ENCODE measurements around the gene STUB1.
A peak's percentile ranks its signal among the peaks of the same experiment; 100 is the strongest.

STUB1 gene

DNA sequence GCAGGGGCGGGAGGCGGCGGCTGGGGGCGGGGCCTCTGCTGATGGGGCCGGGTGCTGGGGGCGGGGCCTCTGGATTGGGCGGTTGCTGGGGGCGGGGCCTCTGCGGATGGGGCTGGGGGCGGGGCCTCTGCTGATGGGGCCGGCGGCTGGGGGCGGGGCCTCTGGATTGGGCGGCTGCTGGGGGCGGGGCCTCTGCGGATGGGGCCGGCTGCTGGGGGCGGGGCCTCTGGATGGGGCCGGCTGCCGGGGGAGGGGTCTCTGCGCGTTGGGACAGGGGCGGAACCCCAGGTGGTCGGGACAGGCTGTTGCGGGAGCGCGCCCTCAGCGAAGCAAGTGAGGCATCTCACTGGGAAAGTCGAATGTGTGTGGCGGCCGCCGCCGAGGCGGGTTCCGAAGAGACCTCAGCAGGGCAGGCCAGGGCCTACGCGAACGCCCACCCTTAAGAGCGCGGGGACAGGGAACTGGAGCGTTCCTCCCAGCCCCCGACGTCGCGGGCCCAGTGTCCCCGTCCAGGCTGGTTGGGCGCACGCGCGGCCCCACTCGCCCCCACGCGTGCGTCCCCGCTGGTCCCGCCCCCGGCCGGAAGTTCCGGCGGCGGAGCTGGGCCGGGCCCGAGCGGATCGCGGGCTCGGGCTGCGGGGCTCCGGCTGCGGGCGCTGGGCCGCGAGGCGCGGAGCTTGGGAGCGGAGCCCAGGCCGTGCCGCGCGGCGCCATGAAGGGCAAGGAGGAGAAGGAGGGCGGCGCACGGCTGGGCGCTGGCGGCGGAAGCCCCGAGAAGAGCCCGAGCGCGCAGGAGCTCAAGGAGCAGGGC, at the start of gene STUB1:
Gene STUB1, plus strand, starts transcription at position 597 of the 811 bp plus-strand sequence. Its CDS starts 116 bp downstream, at position 713.
- DNase-seq (ENCODE audit: low read depth in 2 of 2) = peak; percentile 84 to 87

DNA sequence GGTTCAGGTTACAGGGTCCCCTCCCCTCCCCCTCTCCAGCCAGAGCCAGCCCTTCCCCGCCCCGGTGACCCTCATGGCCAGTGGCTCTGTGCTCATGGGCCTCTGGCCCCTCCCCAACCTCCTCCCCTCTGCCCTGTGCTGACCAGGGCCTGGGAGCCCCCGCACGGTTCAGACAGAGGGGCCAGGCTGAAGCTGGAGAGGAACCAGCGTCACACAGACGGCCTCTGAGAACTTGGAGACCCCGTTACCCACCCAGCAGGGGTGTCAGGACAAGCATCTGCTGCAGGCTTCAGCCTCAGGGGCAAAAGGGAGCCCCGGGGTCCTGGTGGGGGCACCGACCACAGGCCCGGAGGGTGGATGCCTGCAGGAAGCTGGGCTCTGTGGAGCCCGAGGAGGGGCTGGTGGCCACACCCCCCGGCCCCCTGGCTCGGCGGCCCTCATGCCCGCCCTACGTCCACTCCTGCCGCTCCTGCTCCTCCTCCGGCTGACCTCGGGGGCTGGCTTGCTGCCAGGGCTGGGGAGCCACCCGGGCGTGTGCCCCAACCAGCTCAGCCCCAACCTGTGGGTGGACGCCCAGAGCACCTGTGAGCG, 49.3 kb upstream of the STUB1 start, which contains the start of gene WFIKKN1:
Gene WFIKKN1, plus strand, starts transcription at position 171 of the 591 bp plus-strand sequence. Its CDS starts 269 bp downstream, at position 440.
- no peak for DNase-seq (ENCODE audit: low read depth in 2 of 2)

DNA sequence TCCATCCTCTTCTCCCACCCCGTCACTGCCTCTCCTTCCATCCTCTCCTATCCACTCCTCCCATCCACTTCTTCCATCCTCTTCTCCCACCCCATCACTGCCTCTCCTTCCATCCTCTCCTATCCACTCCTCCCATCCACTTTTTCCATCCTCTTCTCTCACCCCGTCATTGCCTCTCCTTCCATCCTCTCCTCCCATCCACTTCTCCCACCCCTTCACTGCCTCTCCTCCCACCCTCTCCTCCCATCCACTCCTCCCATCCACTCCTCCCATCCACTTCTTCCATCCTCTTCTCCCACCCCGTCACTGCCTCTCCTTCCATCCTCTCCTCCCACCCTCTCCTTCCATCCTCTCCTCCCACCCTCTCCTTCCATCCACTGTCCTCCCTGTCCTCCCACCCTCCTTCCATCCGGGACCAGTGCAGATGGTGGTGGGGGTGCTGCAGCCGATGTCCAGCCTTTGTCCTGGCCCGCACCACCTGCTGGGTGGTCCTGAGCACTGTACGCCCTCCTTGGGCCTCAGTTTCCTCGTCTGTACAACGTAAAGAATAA, 48.3 kb upstream of the STUB1 start:
- DNase-seq (ENCODE audit: low read depth in 2 of 2) = no peak

DNA sequence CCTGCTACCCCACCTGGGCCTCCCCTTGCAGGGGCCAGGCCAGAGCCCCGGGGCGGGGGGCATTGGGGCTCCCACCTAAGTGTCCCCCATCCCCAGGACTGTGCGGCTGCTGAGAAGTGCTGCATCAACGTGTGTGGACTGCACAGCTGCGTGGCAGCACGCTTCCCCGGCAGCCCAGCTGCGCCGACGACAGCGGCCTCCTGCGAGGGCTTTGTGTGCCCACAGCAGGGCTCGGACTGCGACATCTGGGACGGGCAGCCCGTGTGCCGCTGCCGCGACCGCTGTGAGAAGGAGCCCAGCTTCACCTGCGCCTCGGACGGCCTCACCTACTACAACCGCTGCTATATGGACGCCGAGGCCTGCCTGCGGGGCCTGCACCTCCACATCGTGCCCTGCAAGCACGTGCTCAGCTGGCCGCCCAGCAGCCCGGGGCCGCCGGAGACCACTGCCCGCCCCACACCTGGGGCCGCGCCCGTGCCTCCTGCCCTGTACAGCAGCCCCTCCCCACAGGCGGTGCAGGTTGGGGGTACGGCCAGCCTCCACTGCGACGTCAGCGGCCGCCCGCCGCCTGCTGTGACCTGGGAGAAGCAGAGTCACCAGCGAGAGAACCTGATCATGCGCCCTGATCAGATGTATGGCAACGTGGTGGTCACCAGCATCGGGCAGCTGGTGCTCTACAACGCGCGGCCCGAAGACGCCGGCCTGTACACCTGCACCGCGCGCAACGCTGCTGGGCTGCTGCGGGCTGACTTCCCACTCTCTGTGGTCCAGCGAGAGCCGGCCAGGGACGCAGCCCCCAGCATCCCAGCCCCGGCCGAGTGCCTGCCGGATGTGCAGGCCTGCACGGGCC, 47.5 kb upstream of the STUB1 start:
- no peak for DNase-seq (ENCODE audit: low read depth in 2 of 2)

DNA sequence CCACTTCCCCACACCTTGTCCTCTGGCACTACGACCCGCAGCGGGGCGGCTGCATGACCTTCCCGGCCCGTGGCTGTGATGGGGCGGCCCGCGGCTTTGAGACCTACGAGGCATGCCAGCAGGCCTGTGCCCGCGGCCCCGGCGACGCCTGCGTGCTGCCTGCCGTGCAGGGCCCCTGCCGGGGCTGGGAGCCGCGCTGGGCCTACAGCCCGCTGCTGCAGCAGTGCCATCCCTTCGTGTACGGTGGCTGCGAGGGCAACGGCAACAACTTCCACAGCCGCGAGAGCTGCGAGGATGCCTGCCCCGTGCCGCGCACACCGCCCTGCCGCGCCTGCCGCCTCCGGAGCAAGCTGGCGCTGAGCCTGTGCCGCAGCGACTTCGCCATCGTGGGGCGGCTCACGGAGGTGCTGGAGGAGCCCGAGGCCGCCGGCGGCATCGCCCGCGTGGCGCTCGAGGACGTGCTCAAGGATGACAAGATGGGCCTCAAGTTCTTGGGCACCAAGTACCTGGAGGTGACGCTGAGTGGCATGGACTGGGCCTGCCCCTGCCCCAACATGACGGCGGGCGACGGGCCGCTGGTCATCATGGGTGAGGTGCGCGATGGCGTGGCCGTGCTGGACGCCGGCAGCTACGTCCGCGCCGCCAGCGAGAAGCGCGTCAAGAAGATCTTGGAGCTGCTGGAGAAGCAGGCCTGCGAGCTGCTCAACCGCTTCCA, 46.7 kb upstream of the STUB1 start:
- no peak for DNase-seq (ENCODE audit: low read depth in 2 of 2)

DNA sequence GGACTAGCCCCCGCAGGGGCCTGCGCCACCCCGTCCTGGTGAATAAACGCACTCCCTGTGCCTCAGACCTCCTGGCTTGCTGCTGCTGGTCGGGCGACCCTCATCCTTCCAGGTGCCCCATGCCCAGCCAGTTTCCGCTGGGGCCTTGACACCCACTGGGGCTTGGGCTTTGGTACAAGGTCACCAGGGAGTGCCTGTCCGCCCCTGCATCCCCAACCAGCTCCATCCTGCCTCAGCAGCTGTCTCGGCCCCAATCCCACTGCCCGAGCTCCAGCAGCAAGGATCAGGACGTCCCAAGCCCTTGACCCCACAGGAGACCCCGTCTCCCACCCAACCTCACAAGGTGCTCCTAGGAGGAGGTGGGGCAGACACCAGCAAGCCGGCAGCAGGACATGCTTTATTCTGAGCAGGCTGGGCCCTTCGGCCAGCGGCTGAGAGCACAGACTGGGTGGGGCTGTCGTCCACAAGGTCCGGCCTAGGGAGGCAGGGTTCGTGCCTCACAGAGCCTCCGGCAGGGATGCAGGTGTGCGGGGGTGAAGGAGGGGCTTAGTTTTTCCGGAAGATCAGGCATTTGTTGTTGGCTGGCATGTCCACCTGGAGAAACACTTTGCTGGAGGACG, 46.0 kb upstream of the STUB1 start:
- no peak for DNase-seq (ENCODE audit: low read depth in 2 of 2)

DNA sequence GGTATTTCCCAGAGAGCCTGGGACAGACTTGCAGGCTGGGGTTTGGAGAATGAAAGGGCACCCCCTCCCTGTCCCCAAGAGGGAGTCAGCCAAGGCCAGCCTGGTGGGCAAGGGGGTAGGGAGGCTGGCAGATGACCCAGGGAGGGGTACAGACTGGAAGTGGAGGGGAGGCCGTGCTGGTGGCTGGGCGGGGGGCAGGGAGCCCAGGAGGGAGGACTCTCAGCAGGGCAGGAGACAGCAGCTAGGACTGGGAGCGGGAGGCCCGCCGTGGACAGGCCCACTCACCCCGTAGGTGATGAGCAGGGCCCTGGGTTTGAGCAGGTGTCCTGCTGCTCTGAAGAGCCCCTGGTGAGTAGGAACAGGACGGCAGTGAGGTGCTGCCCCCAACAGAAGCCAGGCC, 45.2 kb upstream of the STUB1 start:
- no peak for DNase-seq (ENCODE audit: low read depth in 2 of 2)

DNA sequence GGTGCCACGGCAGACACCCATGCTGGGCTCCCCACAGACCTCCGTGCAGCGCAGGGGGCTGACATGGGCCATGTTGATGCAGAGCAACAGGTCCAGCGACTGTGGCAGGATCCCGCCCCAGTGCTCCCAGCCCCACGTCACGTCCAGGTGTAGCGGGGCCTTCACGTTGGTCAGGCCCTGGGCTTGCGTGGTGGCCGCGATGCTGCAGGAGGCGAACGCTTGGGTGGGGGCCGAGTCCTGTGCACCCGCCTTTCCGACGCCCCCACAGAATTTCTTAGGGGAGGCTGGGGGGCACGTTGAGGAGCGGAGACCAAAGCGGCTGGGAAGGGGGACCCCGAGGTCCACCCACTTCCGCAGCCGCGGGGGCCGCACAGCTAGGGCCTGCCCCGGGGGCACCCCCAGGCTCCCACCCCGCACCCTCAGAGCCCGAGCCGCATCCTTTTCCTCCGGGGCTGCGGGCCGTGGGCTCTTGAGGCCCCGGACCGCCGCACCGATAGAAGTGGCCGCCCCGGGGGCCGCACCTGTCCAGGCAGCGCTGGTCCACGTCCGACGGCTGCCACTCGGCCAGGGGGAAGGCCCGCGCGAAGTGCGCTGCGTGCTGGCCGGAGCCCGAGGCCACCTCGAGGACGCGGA, 44.5 kb upstream of the STUB1 start:
- DNase-seq (ENCODE audit: low read depth in 2 of 2) = no peak

DNA sequence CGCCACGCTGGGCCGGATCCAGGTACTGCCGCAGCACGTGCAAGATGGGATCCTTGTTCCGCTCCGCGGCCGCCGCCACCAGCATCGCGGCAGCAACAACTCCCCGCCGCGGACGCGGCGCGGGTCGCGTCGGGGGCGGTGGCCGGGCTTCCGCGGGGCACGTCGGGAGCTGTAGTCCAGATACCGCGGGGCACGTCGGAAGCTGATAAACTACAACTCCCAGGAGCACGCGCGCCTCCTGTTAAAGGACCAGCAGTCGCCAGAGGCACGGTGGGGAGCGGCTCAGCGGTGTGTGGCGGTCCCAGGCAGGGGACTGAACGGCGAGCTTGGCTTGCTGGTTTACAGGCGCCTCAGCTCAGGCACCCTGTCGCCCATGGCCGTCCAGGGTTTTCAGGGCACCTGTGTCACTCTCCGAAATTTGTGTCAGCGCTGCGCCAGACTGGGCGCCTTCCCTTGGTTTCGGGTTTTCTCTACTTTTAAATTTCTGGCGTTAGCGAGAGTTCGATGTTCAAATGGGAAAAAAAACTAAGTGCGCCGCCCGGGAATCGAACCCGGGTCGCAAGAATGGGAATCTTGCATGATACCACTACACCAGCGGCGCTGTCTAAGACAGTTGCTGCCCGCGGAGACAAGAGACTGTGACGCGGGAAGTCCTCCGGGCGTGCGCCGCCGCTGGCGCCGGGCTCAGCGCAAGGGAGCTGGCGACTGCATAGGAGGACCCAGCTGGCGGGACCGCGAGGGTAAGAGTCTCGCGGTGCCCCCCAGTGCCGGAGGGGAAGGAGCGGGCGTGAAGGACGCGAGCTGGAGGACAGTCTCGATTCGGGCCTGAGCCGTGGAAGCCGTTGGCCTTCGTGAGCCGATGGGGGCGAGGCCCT, 43.8 kb upstream of the STUB1 start, which contains the start of gene METTL26:
Gene METTL26, minus strand, starts transcription at position 100 of the 875 bp plus-strand sequence. Its CDS starts 15 bp downstream, at position 85.
- DNase-seq (ENCODE audit: low read depth in 2 of 2) = peak; percentile 88

DNA sequence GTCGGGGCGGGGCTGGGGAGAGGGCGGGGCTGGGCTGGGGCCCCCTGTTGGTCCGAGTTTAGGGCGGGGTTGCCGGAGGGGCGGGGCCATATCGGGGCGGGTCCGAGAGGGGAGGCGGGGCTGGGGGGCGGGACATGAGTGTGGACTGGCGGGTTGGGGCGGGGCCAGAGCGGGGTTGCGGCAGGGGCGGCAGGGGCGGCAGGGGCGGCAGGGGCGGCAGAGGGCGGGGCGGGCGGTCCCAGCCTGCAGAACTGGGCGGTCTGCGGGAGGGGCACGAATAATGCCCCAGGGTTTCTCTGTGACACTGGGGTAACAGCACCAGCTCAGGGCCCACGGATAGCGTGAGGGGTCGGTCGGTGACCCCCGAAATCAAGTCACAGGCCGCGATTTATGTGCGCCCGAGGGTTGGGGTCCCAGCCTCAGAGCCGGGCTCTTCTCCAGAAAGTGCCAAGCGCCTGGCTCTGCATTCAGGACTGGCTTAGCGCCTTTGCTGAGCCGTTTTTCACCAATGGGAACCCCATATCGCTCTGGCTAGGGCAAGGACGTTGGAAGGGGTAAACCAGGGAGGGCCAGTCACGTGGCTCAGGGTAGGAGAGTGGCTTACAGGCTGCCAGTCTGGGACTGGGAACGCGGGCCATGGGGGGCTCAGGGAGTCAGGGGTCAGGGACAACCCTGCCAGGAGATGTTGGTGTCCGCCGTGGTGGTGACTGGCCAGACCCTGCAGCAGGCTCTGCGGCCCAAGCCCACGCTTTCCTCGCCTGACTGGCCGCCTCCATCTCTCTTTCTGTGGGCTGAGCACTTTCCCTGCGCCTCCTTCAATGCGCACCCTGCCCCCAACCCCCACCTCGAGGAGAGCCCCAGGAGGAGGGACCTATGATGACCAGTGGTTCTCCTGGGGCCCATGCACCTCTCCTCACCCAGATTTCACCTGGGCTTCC, 42.9 kb upstream of the STUB1 start:
- peak; percentile 87 for DNase-seq (ENCODE audit: low read depth in 2 of 2)

DNA sequence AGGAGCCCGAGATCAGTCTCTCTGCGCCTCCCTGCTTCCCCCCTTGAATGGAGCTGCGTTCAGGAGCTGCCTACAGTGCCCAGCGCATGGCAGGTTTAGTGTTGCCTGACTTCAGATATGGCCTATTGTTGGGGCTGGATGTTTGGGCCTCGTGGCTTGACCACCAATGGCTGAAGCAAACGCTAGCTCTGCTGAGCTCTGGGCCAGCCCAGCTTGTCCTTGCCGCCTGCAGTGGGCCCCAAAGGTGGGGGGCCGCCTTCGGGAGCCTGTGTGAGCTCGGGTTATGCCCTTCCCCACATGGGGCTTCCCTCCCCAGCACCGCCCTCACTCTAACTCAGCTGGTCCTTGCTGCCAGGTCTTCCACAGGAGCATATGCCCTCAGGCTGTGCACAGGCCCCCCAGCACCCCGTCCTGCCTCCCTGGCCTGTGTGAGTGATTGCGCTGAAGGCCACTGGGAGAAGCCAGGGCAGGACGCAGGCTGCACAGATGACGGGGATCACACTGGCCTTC, 42.1 kb upstream of the STUB1 start:
- DNase-seq (ENCODE audit: low read depth in 2 of 2) = no peak

DNA sequence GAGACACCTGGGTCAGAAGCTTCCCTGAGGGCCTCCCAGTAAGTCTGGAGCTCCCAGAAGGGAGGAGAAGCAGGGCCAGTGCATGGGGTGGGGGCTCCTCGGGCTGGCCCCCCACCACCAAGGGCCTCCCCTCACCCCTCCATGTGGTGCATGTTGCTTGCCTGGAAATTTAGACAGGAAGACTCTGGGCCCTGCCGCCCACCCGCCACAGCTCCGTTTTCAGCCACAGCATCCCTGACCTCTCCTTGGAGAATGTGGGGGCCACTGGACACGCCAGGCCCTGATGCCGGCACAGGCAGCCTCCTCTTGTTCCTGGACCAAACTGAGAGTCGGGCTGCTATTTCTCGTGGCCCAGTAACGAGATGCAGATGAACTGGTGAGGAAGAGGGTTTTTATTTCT, 41.4 kb upstream of the STUB1 start:
- DNase-seq (ENCODE audit: low read depth in 2 of 2) = no peak

DNA sequence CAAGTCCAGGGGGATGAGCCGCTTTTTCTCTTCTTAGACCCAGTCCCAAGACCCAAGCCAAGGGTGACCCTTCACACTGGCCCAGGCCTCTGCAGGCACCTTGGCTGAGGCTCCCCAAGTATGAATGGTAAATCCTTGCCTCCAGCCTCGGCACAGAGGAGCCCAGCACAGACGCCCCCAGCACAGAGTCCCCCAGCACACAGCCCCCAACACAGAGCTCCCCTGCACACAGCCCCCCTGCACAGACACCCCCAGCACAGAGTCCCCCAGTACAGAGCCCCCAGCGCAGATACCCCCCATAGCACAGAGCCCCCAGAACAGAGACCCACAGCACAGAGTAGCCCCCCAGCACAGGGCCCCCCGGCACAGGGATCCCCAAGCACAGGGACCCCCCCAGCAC, 39.6 kb upstream of the STUB1 start:
- DNase-seq (ENCODE audit: low read depth in 2 of 2) = no peak

DNA sequence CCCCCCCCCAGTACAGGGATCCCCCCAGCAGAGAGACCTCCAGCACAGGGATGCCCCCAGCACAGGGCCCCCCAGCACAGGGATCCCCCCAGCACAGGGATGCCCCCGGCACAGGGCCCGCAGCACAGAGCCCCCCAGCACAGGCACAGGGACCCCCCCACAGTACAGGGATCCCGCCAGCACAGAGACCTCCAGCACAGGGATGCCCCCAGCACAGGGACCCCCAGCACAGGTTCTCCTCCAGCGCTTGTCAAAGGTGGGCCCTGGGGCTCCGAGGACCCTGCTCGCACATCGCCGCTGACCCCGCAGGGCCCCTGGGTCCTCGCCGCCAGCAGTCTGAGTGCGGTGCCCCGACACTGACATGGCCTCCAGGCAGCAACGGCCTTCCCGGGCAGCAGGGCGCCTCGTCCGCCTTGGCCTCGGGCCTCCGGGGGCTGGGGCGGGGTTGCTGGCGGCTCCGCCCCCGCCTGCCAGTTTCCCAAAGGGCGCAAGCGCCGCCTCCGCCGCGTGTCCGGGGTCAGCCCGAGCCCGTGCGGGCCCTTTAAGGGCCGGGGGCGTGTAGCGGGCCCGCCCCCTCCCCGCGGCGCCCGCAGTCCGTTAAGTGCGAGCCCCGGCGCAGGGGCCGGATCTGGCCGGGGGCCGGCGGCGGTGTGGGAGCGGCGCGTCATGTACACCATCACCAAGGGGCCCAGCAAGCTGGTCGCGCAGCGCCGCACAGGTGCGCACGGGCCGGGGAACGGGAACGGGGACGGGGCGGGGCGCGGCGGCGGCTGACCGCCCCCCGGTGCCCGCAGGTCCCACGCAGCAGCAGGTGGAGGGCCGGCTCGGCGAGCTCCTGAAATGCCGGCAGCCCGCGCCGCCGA, 38.7 kb upstream of the STUB1 start, which contains the start of gene MCRIP2:
Gene MCRIP2, plus strand, starts transcription at position 503 of the 863 bp plus-strand sequence. Its CDS starts 164 bp downstream, at position 667.
- peak in 1 of 2 donors; percentile 70 for DNase-seq (ENCODE audit: low read depth in 2 of 2)

DNA sequence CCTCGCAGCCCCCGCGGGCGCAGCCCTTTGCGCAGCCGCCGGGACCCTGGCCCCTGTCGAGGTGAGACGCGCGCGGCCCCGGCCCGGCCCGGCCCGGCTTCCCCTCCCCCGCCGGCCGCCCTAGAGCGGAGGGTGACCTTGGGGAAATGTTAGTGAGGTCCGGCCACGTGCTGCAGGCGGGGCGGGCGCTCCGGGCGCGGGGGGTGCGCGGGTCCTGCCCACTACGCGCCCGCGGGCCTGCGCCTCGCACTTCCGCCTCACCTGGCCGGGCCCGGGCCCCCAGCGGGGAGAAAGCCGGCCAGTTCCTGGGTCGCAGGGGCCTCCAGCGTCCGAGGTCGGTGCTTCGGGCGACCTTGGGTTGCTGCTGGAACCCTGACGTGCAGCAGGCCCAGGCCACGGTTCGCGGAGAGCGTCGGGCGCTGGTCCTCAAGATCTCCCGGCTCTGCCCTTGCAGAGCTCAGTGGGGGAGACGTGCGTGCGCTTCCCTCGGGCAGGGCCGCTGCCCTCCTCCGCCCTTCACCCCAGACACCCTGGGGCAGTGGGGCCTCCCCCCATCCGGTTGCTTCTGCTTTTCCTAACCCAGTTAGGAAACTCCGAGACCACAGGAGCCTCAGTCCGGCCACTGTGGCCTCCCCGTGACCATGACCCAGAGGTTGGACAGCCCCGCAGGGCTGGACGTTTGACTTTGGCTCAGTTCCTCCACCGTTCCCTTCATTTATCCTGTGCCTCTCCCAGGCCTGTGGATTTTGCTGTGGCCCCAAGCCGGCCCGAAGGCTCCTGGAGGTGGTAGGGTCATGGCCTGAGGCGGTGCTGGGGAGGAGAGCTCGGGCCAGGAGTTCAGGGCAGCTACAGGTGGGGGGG, 37.8 kb upstream of the STUB1 start:
- no peak for DNase-seq (ENCODE audit: low read depth in 2 of 2)

DNA sequence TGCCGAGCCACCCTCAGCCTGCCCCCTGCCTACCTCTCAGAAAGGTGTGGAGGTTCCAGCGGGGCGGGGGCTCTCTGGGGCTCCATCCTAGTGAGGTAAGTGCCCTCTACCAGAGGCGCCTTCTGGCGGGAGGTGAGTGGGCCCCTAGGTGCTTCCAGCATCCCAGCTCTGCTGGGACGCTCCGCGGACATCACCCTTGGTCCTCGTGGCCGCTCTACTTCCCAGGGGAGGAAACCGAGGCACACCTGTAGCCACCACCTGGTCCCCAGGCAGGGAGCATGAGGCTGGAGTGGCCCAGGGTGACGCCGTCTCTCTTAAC, 37.2 kb upstream of the STUB1 start:
- DNase-seq (ENCODE audit: low read depth in 2 of 2) = no peak

Measured in stimulated activated CD4-positive, alpha-beta T cell treated with anti-CD3 and anti-CD28 coated beads, Interleukin-15, amount 100 ng/mL, for 48 hours (primary cell).